ENCODE results near the gene CTNND2. TPM values are rescaled to one million over a fixed set of nuclear protein-coding genes. Genes with fewer than 3 reads are reported as not detected.
"Not testable (repeated sequence)": the region's sequence is repeated elsewhere in the genome, so short reads cannot be mapped to it uniquely, and the experiment has no call there.

The CTNND2 gene
- total RNA-seq, 1 donor from 2014 or later: 18.4 TPM

- Histone ChIP-seq H3K4me3 (no peak overlapping the region), H3K27me3 (ENCODE audit: low read depth) (no peaks in the 10 kb centered on the region), H3K27ac (replicated peaks) (no peak overlapping the region), H3K36me3 (no peaks in the 10 kb centered on the region), H3K9me3 (replicated peaks) (no peaks in the 10 kb centered on the region), H3K4me1 (no peaks in the 10 kb centered on the region)
- intact Hi-C loops (cut with micrococcal nuclease): no loop called here
- no peak for DNase-seq
- TF ChIP-seq, protein P1, sequence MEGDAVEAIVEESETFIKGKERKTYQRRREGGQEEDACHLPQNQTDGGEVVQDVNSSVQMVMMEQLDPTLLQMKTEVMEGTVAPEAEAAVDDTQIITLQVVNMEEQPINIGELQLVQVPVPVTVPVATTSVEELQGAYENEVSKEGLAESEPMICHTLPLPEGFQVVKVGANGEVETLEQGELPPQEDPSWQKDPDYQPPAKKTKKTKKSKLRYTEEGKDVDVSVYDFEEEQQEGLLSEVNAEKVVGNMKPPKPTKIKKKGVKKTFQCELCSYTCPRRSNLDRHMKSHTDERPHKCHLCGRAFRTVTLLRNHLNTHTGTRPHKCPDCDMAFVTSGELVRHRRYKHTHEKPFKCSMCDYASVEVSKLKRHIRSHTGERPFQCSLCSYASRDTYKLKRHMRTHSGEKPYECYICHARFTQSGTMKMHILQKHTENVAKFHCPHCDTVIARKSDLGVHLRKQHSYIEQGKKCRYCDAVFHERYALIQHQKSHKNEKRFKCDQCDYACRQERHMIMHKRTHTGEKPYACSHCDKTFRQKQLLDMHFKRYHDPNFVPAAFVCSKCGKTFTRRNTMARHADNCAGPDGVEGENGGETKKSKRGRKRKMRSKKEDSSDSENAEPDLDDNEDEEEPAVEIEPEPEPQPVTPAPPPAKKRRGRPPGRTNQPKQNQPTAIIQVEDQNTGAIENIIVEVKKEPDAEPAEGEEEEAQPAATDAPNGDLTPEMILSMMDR (IDR thresholded peaks at IDR 0.05; ENCODE audit: borderline replicate concordance): no peak
These were observed 52.8 kb downstream of the CTNND2 start for GRCh38 chr5:11851416-11851815.

- H3K36me3 ChIP-seq; H3K4me3 ChIP-seq; H3K4me1 ChIP-seq; H3K27ac ChIP-seq (replicated peaks); intact Hi-C loops (cut with micrococcal nuclease); DNase-seq; H3K27me3 ChIP-seq (ENCODE audit: low read depth): not testable (repeated sequence)
- peaks cover 72% of the 10 kb centered on the region for H3K9me3 ChIP-seq (replicated peaks)
These were observed 75.7 kb downstream of the CTNND2 start for GRCh38 chr5:11828566-11828965.

- intact Hi-C loops (cut with micrococcal nuclease): no loop called here
- Histone ChIP-seq H3K9me3 (replicated peaks) (peaks cover 40% of the 10 kb centered on the region), H3K4me3 (no peak overlapping the region), H3K36me3 (no peaks in the 10 kb centered on the region), H3K27ac (replicated peaks) (no peak overlapping the region), H3K4me1 (no peaks in the 10 kb centered on the region), H3K27me3 (ENCODE audit: low read depth) (no peaks in the 10 kb centered on the region)
- TF ChIP-seq, protein P1 (IDR thresholded peaks at IDR 0.05; ENCODE audit: borderline replicate concordance): no peak
- DNase-seq: no peak
These were observed 81.6 kb downstream of the CTNND2 start for GRCh38 chr5:11822598-11822997.

GRCh38 chr5:11815916-11816315 is 88.3 kb downstream of the CTNND2 start:
- no peaks in the 10 kb centered on the region for H3K4me1 ChIP-seq
- no peak overlapping the region for H3K27ac ChIP-seq (replicated peaks)
- H3K27me3 ChIP-seq (ENCODE audit: low read depth): no peaks in the 10 kb centered on the region
- no peak for DNase-seq
- TF ChIP-seq, protein P1 (IDR thresholded peaks at IDR 0.05; ENCODE audit: borderline replicate concordance): no peak
- H3K36me3 ChIP-seq: no peaks in the 10 kb centered on the region
- no peaks in the 10 kb centered on the region for H3K9me3 ChIP-seq (replicated peaks)
- intact Hi-C loops (cut with micrococcal nuclease): no loop called here
- H3K4me3 ChIP-seq: no peak overlapping the region

GRCh38 chr5:11815481-11815880 is 88.8 kb downstream of the CTNND2 start:
- Histone ChIP-seq H3K27me3 (ENCODE audit: low read depth) (no peaks in the 10 kb centered on the region), H3K9me3 (replicated peaks) (no peaks in the 10 kb centered on the region), H3K4me1 (no peaks in the 10 kb centered on the region), H3K4me3 (no peak overlapping the region), H3K36me3 (no peaks in the 10 kb centered on the region), H3K27ac (replicated peaks) (no peak overlapping the region)
- intact Hi-C loops (cut with micrococcal nuclease): no loop called here
- no peak for DNase-seq
- TF ChIP-seq, protein P1 (IDR thresholded peaks at IDR 0.05; ENCODE audit: borderline replicate concordance): no peak

GRCh38 chr5:11814373-11814772 is 89.9 kb downstream of the CTNND2 start:
- no peak for DNase-seq
- Histone ChIP-seq H3K4me1 (no peaks in the 10 kb centered on the region), H3K36me3 (no peaks in the 10 kb centered on the region), H3K27ac (replicated peaks) (no peak overlapping the region), H3K4me3 (no peak overlapping the region), H3K27me3 (ENCODE audit: low read depth) (no peaks in the 10 kb centered on the region), H3K9me3 (replicated peaks) (no peaks in the 10 kb centered on the region)
- TF ChIP-seq, protein P1 (IDR thresholded peaks at IDR 0.05; ENCODE audit: borderline replicate concordance): no peak
- intact Hi-C loops (cut with micrococcal nuclease): no loop called here
